ENCODE measurements around the gene STAMBP. TPM values are rescaled to one million over a fixed set of nuclear protein-coding genes. Genes with fewer than 3 reads are reported as not detected.

The STAMBP gene
- total and polyA plus RNA-seq, 2 of the 13 experiments (the other 11 are each of a cell fraction or from before 2014, with no cell fraction given), result 49.6 to 53.2 TPM

- no peak overlapping the region for H3K4me3 ChIP-seq (replicated peaks in 1 of 3; ENCODE audit: insufficient read depth in 1 of 3, low read depth in 2 of 3, low read length in 3 of 3)
- ChIA-PET POLR2A (interaction anchor here (2.4 kb wide), 1 partner anchor 11 kb away, joined by 15 read pairs; the partner anchor contains the start of gene STAMBP), CTCF (ENCODE audit: low intra/inter-chr PET ratio, low total read pairs) (interaction anchor here (1.6 kb wide), 1 partner anchor 16 kb away, joined by 4 read pairs; no protein-coding TSS in a partner anchor)
- in situ Hi-C loops (cut with HindIII; ENCODE audit: extremely low pct_ligation_motif_present, low pct_unique_long_range_greater_than_20kb), result loop anchor here (25.0 kb wide), 1 partner anchor 297 kb away; the partner anchor contains the start of gene BOLA3
- FAIRE-seq (no peak), DNase-seq (ENCODE audit: low spot score) (no peak), ATAC-seq (no peak)
- H3K9me3 ChIP-seq (ENCODE audit: low read length), result no peaks in the 10 kb centered on the region
- no peak overlapping the region for H2AFZ ChIP-seq (ENCODE audit: low read length)
- H3K4me2 ChIP-seq (ENCODE audit: low read depth, low read length), result no peak overlapping the region
- H3K27me3 ChIP-seq (ENCODE audit: control insufficient read depth in 1 of 2, insufficient read depth in 2 of 2, low read length in 2 of 2), result no peaks in the 10 kb centered on the region
- H3K4me1 ChIP-seq (ENCODE audit: insufficient read depth, low read length), result peaks cover 26% of the 10 kb centered on the region
- H4K20me1 ChIP-seq (ENCODE audit: insufficient read depth, low read length), result 0 out of 2 replicates have a peak, but pooled peaks cover 3% of the 10 kb centered on the region
- no peak overlapping the region for H3K9ac ChIP-seq (ENCODE audit: insufficient read depth, low read depth, low read length)
- no TSS peak for BruUV-seq (replicated peaks)
- intact Hi-C loops (cut with micrococcal nuclease; ENCODE audit: unreplicated experiment), result no loop called here
- 81% methylated on average over 3 of the region's 3 CpGs for WGBS (ENCODE audit: low lambda C conversion rate)
- H3K27ac ChIP-seq (ENCODE audit: extremely low read length, insufficient read depth, low read length), result no peak overlapping the region
- peaks cover 2 to 25% of the 10 kb centered on the region in 2 experiments for H3K36me3 ChIP-seq (replicated peaks in 1 of 2; ENCODE audit: control insufficient read depth in 1 of 2, insufficient read depth in 2 of 2, low read length in 2 of 2)
- TF ChIP-seq IRX3 (CRISPR knock-in tag; IDR thresholded peaks at IDR 0.05; ENCODE audit: borderline replicate concordance, low read depth), result no peak
- TF ChIP-seq HNRNPK (IDR thresholded peaks at IDR 0.05; ENCODE audit: low read depth, low read length, poor library complexity, severe bottlenecking), result peak; percentile 44
- no peak for TF ChIP-seq ZFP36 (IDR thresholded peaks at IDR 0.05; ENCODE audit: borderline replicate concordance, low read depth, low read length, partially characterized antibody)
- TF ChIP-seq PLSCR1 (CRISPR knock-in tag; IDR thresholded peaks at IDR 0.05; ENCODE audit: borderline replicate concordance), result no peak
- no peak for TF ChIP-seq HNF1B (CRISPR knock-in tag; IDR thresholded peaks at IDR 0.05)
- TF ChIP-seq GMEB1 (CRISPR knock-in tag; IDR thresholded peaks at IDR 0.05; ENCODE audit: borderline replicate concordance), result no peak
- TF ChIP-seq CTCF (CRISPR knock-in tag; IDR thresholded peaks at IDR 0.05), result 0 out of 2 replicates have a peak, but pooled peaks have one; percentile 19
- TF ChIP-seq CREM (IDR thresholded peaks at IDR 0.05), result no peak
- TF ChIP-seq CREM (CRISPR knock-in tag; IDR thresholded peaks at IDR 0.05), result no peak
- TF ChIP-seq ZNF10 (CRISPR knock-in tag; IDR thresholded peaks at IDR 0.05; ENCODE audit: borderline replicate concordance, low read depth), result no peak
- no peaks in the 10 kb centered on the region for H3K79me2 ChIP-seq (ENCODE audit: insufficient read depth, low read length)
These were observed 11.1 kb downstream of the STAMBP start for GRCh38 chr2:73839653-73840411.
